CD4-positive, alpha-beta T cell treated with Interleukin-21 for 1 hour (primary cell): Measurements from ENCODE around the gene ZDHHC22.

Experiments used
- DNase-seq: peaks from one replicate; pipeline ENCODE4 v3.0.0-alpha.2; 2020

Gene ZDHHC22

GRCh38 chr14:77125823-77126325, 15.7 kb downstream of the ZDHHC22 start:
- DNase-seq, result no peak

GRCh38 chr14:77125281-77125801, 16.2 kb downstream of the ZDHHC22 start:
- DNase-seq, result no peak

GRCh38 chr14:77124345-77125280, 17.0 kb downstream of the ZDHHC22 start:
- peak; percentile 63 for DNase-seq

GRCh38 chr14:77123381-77124325, 17.9 kb downstream of the ZDHHC22 start:
- DNase-seq, result no peak

GRCh38 chr14:77122526-77123125, 19.0 kb downstream of the ZDHHC22 start:
- no peak for DNase-seq

GRCh38 chr14:77120771-77121743, 20.5 kb downstream of the ZDHHC22 start:
- peak; percentile 47 for DNase-seq

- peak; percentile 44 for DNase-seq
Measured at GRCh38 chr14:77119851-77120250, 21.7 kb downstream of the ZDHHC22 start.

GRCh38 chr14:77116172-77116817, 25.3 kb downstream of the ZDHHC22 start:
- no peak for DNase-seq

- no peak for DNase-seq
Measured at GRCh38 chr14:77114609-77115008, 27.0 kb downstream of the ZDHHC22 start.

- no peak for DNase-seq
Measured at GRCh38 chr14:77113644-77114043, 27.9 kb downstream of the ZDHHC22 start.

GRCh38 chr14:77111021-77111420, 30.6 kb downstream of the ZDHHC22 start:
- DNase-seq, result no peak

- DNase-seq, result no peak
Measured at GRCh38 chr14:77110286-77110685, 31.3 kb downstream of the ZDHHC22 start.

- no peak for DNase-seq
Measured at GRCh38 chr14:77109656-77110055, 31.9 kb downstream of the ZDHHC22 start.

- no peak for DNase-seq
Measured at GRCh38 chr14:77108753-77109152, 32.8 kb downstream of the ZDHHC22 start.

- DNase-seq, result no peak
Measured at GRCh38 chr14:77107228-77107627, 34.4 kb downstream of the ZDHHC22 start.

- no peak for DNase-seq
Measured at GRCh38 chr14:77106666-77107065, 34.9 kb downstream of the ZDHHC22 start.

- DNase-seq, result no peak
Measured at GRCh38 chr14:77105145-77105939, 36.2 kb downstream of the ZDHHC22 start.

GRCh38 chr14:77104393-77104792, 37.2 kb downstream of the ZDHHC22 start:
- DNase-seq, result no peak

- no peak for DNase-seq
Measured at GRCh38 chr14:77103951-77104350, 37.6 kb downstream of the ZDHHC22 start.

- DNase-seq, result no peak
Measured at GRCh38 chr14:77103475-77103874, 38.1 kb downstream of the ZDHHC22 start.
